IMR-90 (cell line): Measurements from ENCODE around the gene RPUSD4. TPM values are rescaled to one million over a fixed set of nuclear protein-coding genes. Genes with fewer than 3 reads are reported as not detected.

Source experiments
- ATAC-seq: fragments of 200-7000 bp; cut with Tn5 transposase; 2 replicates; pipeline ENCODE4 v1.9.1; 2020; ENCODE audit warnings: low read depth, mild to moderate bottlenecking, moderate library complexity
- BruUV-seq: library from RNA; stranded (reverse); fragments of 400-500 nt; replicated peaks from 2 replicates; lab custom pipeline; 2021; lab: Mats Ljungman, UMichigan
- CTCF ChIA-PET: fragments of 300-600 bp; formaldehyde crosslinking; extraction: SDS; loops from one replicate; lab custom pipeline; 2021; ENCODE audit warnings: antibody characterized with exemption; lab: Yijun Ruan, JAX
- POLR2A ChIA-PET: fragments of 300-600 bp; sonication (Branson Sonifier 250); formaldehyde crosslinking; loops from one replicate; lab custom pipeline; 2022; ENCODE audit warnings: antibody characterized with exemption; ENCODE audit not compliant: unreplicated experiment; lab: Charles Lee
- DNase-seq: peaks from one replicate; pipeline ENCODE4 v3.0.0; 2013
- H2AFZ ChIP-seq: replicated peaks from 2 replicates; pipeline ENCODE3; 2013; ENCODE audit warnings: low read length, mild to moderate bottlenecking; ENCODE audit not compliant: poor library complexity
- H2AK5ac ChIP-seq: 2 replicates; pipeline ENCODE4 v1.6.1; 2013; ENCODE audit warnings: low read depth, low read length, inconsistent platforms
- H2AK9ac ChIP-seq: replicated peaks from 2 replicates; pipeline ENCODE3; 2013; ENCODE audit warnings: mild to moderate bottlenecking, low read depth, low read length, moderate library complexity; ENCODE audit not compliant: poor library complexity
- H2BK120ac ChIP-seq: 2 replicates; pipeline ENCODE4 v1.6.1; 2013; ENCODE audit warnings: low read depth, low read length, inconsistent platforms
- H2BK15ac ChIP-seq: 3 replicates; pipeline ENCODE4 v1.6.1; 2013; ENCODE audit warnings: low read depth, low read length, inconsistent platforms
- H2BK20ac ChIP-seq: 2 replicates; pipeline ENCODE4 v1.6.1; 2013; ENCODE audit warnings: low read depth, mild to moderate bottlenecking, inconsistent platforms, low read length, moderate library complexity
- H2BK5ac ChIP-seq: 2 replicates; pipeline ENCODE4 v1.6.1; 2013; ENCODE audit warnings: mild to moderate bottlenecking, low read depth, low read length, inconsistent platforms; ENCODE audit not compliant: poor library complexity, severe bottlenecking
- H3K14ac ChIP-seq: replicated peaks from 2 replicates; pipeline ENCODE4 v1.6.1; 2013; ENCODE audit warnings: low read depth, low read length, inconsistent platforms
- H3K18ac ChIP-seq: 2 replicates; pipeline ENCODE4 v1.6.1; 2013; ENCODE audit warnings: low read depth, low read length, control low read depth
- H3K23ac ChIP-seq: 2 replicates; pipeline ENCODE4 v1.6.1; 2013; ENCODE audit warnings: low read depth, low read length, inconsistent platforms
- H3K27ac ChIP-seq: 2 replicates; pipeline ENCODE4 v1.5.1; 2013; ENCODE audit warnings: mild to moderate bottlenecking, control low read depth, low read length; ENCODE audit not compliant: insufficient read depth
- H3K27me3 ChIP-seq: 2 replicates; pipeline ENCODE4 v1.6.1; 2013; ENCODE audit warnings: low read length; ENCODE audit not compliant: control insufficient read depth, insufficient read depth
- H3K36me3 ChIP-seq: 2 replicates; pipeline ENCODE4 v1.6.1; 2013; ENCODE audit warnings: low read length, mixed read lengths; ENCODE audit not compliant: control insufficient read depth, insufficient read depth
- H3K4ac ChIP-seq: 2 replicates; pipeline ENCODE4 v1.6.1; 2013; ENCODE audit warnings: low read depth, low read length, inconsistent platforms
- H3K4me1 ChIP-seq: 2 replicates; pipeline ENCODE4 v1.6.1; 2013; ENCODE audit warnings: low read length, mixed read lengths; ENCODE audit not compliant: control insufficient read depth, insufficient read depth
- H3K4me2 ChIP-seq: 2 replicates; pipeline ENCODE4 v1.6.1; 2013; ENCODE audit warnings: low read depth, mild to moderate bottlenecking, control low read depth, low read length, moderate library complexity
- H3K4me3 ChIP-seq: 2 replicates; pipeline ENCODE4 v1.5.1; 2013; ENCODE audit warnings: low read depth, mild to moderate bottlenecking, control low read depth, low read length, moderate library complexity; ENCODE audit not compliant: insufficient read depth
- H3K56ac ChIP-seq: 2 replicates; pipeline ENCODE4 v1.6.1; 2013; ENCODE audit warnings: low read length, inconsistent platforms; ENCODE audit not compliant: insufficient read depth; ENCODE audit errors: extremely low read depth
- H3K79me1 ChIP-seq, 2 experiments: 2 replicates each; pipeline ENCODE4 v1.6.1; 2013; ENCODE audit warnings: low read length in 2 of 2, inconsistent platforms in 1 of 2, low read depth in 1 of 2
- H3K9ac ChIP-seq: 2 replicates; pipeline ENCODE4 v1.6.1; 2013; ENCODE audit warnings: low read depth, low read length, control low read depth
- H3K9me1 ChIP-seq: 2 replicates; pipeline ENCODE4 v1.6.1; 2013; ENCODE audit warnings: low read length, inconsistent platforms; ENCODE audit not compliant: insufficient read depth
- H3K9me3 ChIP-seq: 2 replicates; pipeline ENCODE4 v1.6.1; 2013; ENCODE audit warnings: low read length; ENCODE audit not compliant: control insufficient read depth, insufficient read depth
- H4K20me1 ChIP-seq: 2 replicates; pipeline ENCODE4 v1.6.1; 2013; ENCODE audit warnings: low read length, inconsistent platforms; ENCODE audit not compliant: insufficient read depth
- H4K5ac ChIP-seq: 2 replicates; pipeline ENCODE4 v1.6.1; 2013; ENCODE audit warnings: mild to moderate bottlenecking, low read depth, low read length, control low read depth
- H4K8ac ChIP-seq, 2 experiments: 2 replicates each; pipeline ENCODE4 v1.6.1; 2013; ENCODE audit warnings: low read depth in 2 of 2, low read length in 2 of 2, control low read depth in 1 of 2, inconsistent platforms in 1 of 2
- H4K91ac ChIP-seq: 2 replicates; pipeline ENCODE4 v1.6.1; 2013; ENCODE audit warnings: low read depth, low read length, inconsistent platforms; ENCODE audit not compliant: insufficient read depth
- MAZ ChIP-seq: IDR thresholded peaks from 2 replicates; pipeline ENCODE4 v1.6.1; 2012; ENCODE audit warnings: low read depth, mild to moderate bottlenecking, low read length, improper control_type of control experiment, moderate library complexity, borderline replicate concordance
- MXI1 ChIP-seq: IDR thresholded peaks from 2 replicates; pipeline ENCODE4 v1.6.1; 2012; ENCODE audit warnings: low read depth, mild to moderate bottlenecking, low read length, moderate library complexity, borderline replicate concordance
- NFE2L2 ChIP-seq: fragments of 150-350 bp; IDR thresholded peaks from 2 replicates; pipeline ENCODE4 v1.6.1; 2016; ENCODE audit warnings: low read depth, mild to moderate bottlenecking, low read length
- RAD21 ChIP-seq: IDR thresholded peaks from 2 replicates; pipeline ENCODE4 v1.6.1; 2012; ENCODE audit warnings: low read length, improper control_type of control experiment
- USF2 ChIP-seq: fragments of 150-350 bp; IDR thresholded peaks from 2 replicates; pipeline ENCODE4 v1.6.1; 2017; ENCODE audit warnings: mild to moderate bottlenecking, antibody characterized with exemption, low read length, low read depth
- WGBS, 2 experiments: methylation state at CpG; one replicate each; pipeline versions ENCODE4 v1.1.5 to v1.1.7; 2013; ENCODE audit warnings: missing lambda C conversion rate in 2 of 2; ENCODE audit not compliant: insufficient read length in 1 of 2; ENCODE audit errors: extremely low coverage in 2 of 2; 5-methylcytosine and 5-hydroxymethylcytosine counted together
- dilution Hi-C: fragments of 300-500 bp; cut with HindIII; formaldehyde crosslinking; loops from one replicate; pipeline ENCODE4 v1.14.3; 2018; ENCODE audit warnings: low sequenced_read_pairs; ENCODE audit not compliant: unreplicated experiment
- in situ Hi-C: fragments of 300-500 bp; cut with MboI; formaldehyde crosslinking; loops from 3 replicates; pipeline ENCODE4 v1.14.3; 2019; ENCODE audit warnings: low sequenced_read_pairs, inconsistent platforms, mixed read lengths
- intact Hi-C: fragments of 100-400 bp; cut with micrococcal nuclease; formaldehyde crosslinking; loops from 2 replicates; pipeline ENCODE4 v1.10.0; 2022
- polyA plus RNA-seq, 3 experiments: library from polyadenylated mRNA; depleted of rRNA; stranded (reverse); fragments of >200 nt; gene quantifications; 2 replicates each; pipeline ENCODE4 v1.2.3, GENCODE V29; 2012; ENCODE audit warnings: low replicate concordance in 1 of 3
- total RNA-seq: library from RNA; depleted of rRNA; stranded (reverse); fragments of >200 nt; gene quantifications from 2 replicates; pipeline ENCODE4 v1.2.3, GENCODE V29; 2012

RPUSD4 gene
- total and polyA plus RNA-seq, 2 of the 4 experiments (the other 2 are of a cell fraction) = 22.1 to 30.6 TPM

- H3K56ac ChIP-seq = no peak overlapping the region
- no peaks in the 10 kb centered on the region for H3K27me3 ChIP-seq
- H3K9me1 ChIP-seq = no peaks in the 10 kb centered on the region; the same call in 1 of the 2 replicates
- H3K9me3 ChIP-seq = no peaks in the 10 kb centered on the region
- peaks cover 16 to 31% of the 10 kb centered on the region in 2 experiments for H3K79me1 ChIP-seq
- in situ Hi-C loops (no loop called here), intact Hi-C loops (no loop called here), dilution Hi-C loops (loop anchor here (25.0 kb wide), 1 partner anchor 296 kb away; the partner anchor contains the start of genes DDX25 and PUS3)
- no peak overlapping the region for H2BK20ac ChIP-seq
- no peak for TF ChIP-seq USF2
- TF ChIP-seq NFE2L2 = no peak
- no peak for TF ChIP-seq RAD21
- TF ChIP-seq MXI1 = no peak
- no peak for TF ChIP-seq MAZ
- H3K4me2 ChIP-seq = no peak overlapping the region
- BruUV-seq = no TSS peak
- no peak overlapping the region for H4K91ac ChIP-seq
- H2AFZ ChIP-seq = no peak overlapping the region
- peaks cover 3% of the 10 kb centered on the region for H4K20me1 ChIP-seq
- no peak overlapping the region for H2AK5ac ChIP-seq
- H3K4me3 ChIP-seq = no peak overlapping the region
- H2BK120ac ChIP-seq = no peak overlapping the region
- no peak for ATAC-seq
- no peaks in the 10 kb centered on the region for H3K4me1 ChIP-seq
- CTCF ChIA-PET = no interaction called here
- no peak for DNase-seq
- no peak overlapping the region for H2BK5ac ChIP-seq
- H3K23ac ChIP-seq = no peak overlapping the region
- no CpG with 5 or more reads among the region's 2 CpGs for WGBS, 2 experiments
- no peak overlapping the region for H3K9ac ChIP-seq
- H2AK9ac ChIP-seq = no peak overlapping the region
- H2BK15ac ChIP-seq = no peak overlapping the region
- no peak overlapping the region for H3K4ac ChIP-seq
- H4K5ac ChIP-seq = no peak overlapping the region
- no peak overlapping the region for H3K14ac ChIP-seq
- POLR2A ChIA-PET = no interaction called here
- no peak overlapping the region for H4K8ac ChIP-seq
- H3K18ac ChIP-seq = no peak overlapping the region
- H3K36me3 ChIP-seq = peaks cover 27% of the 10 kb centered on the region
- H3K27ac ChIP-seq = no peak overlapping the region
Observed at GRCh38 chr11:126207896-126208295, 3.6 kb downstream of the RPUSD4 start.
